OCI-LY3 (cell line): ENCODE data around the gene CBFA2T2.
"Not testable (repeated sequence)": the region's sequence is repeated elsewhere in the genome, so short reads cannot be mapped to it uniquely, and the experiment has no call there.

Source experiments
- H2AFZ ChIP-seq: fragments of 200-600, 300-600 bp; shearing (Covaris generic); 2 replicates; pipeline ENCODE4 v1.6.0; 2014; ENCODE audit warnings: antibody characterized with exemption, low read depth, low read length
- H3K27ac ChIP-seq: fragments of 200-600, 300-600 bp; sonication (generic); 2 replicates; pipeline ENCODE4 v1.5.1; 2014; ENCODE audit warnings: mild to moderate bottlenecking, low read length, moderate library complexity, mixed read lengths
- H3K27me3 ChIP-seq: fragments of 200-600, 300-600 bp; sonication (generic); 2 replicates; pipeline ENCODE4 v1.6.1; 2014; ENCODE audit warnings: low read depth, low read length, mixed read lengths
- H3K36me3 ChIP-seq: fragments of 200-600, 300-600 bp; sonication (generic); replicated peaks from 2 replicates; pipeline ENCODE3; 2014; ENCODE audit warnings: low read depth, low read length, mixed read lengths
- H3K4me1 ChIP-seq: fragments of 300-600, 200-600 bp; sonication (generic); 2 replicates; pipeline ENCODE4 v1.6.1; 2014; ENCODE audit warnings: low read length, mixed read lengths
- H3K4me2 ChIP-seq: fragments of 200-600, 300-600 bp; sonication (generic); 2 replicates; pipeline ENCODE4 v1.6.1; 2014; ENCODE audit warnings: low read length, mixed read lengths
- H3K4me3 ChIP-seq: fragments of 300-600, 200-600 bp; sonication (generic); 2 replicates; pipeline ENCODE4 v1.5.1; 2014; ENCODE audit warnings: antibody characterized with exemption, mild to moderate bottlenecking, low read length, moderate library complexity
- H3K79me2 ChIP-seq: fragments of 300-600, 200-600 bp; shearing (Covaris generic); 2 replicates; pipeline ENCODE4 v1.6.1; 2014; ENCODE audit warnings: mild to moderate bottlenecking, low read length, mixed read lengths
- H3K9ac ChIP-seq: fragments of 300-600, 200-600 bp; shearing (Covaris generic); 2 replicates; pipeline ENCODE4 v1.6.0; 2014; ENCODE audit warnings: mild to moderate bottlenecking, low read length, moderate library complexity
- H3K9me3 ChIP-seq: fragments of 200-600, 300-600 bp; shearing (Covaris generic); 2 replicates; pipeline ENCODE4 v1.6.1; 2014; ENCODE audit warnings: low read length, mixed read lengths; ENCODE audit not compliant: insufficient read depth
- H4K20me1 ChIP-seq: fragments of 200-600, 300-600 bp; sonication (generic); 2 replicates; pipeline ENCODE4 v1.6.1; 2016; ENCODE audit warnings: low read length, mixed read lengths; ENCODE audit not compliant: insufficient read depth
- EZH2phosphoT487 ChIP-seq: fragments of 200-600 bp; shearing (Covaris generic); IDR thresholded peaks from 2 replicates; pipeline ENCODE4 v1.6.1; 2018; ENCODE audit warnings: antibody characterized with exemption, mixed run types, low read depth
- TF ChIP-seq, protein P1 (sequence below): fragments of 200-600, 300-600 bp; sonication (generic); IDR thresholded peaks from 2 replicates; pipeline ENCODE4 v1.5.1; 2014; ENCODE audit warnings: antibody characterized with exemption, low read length, low read depth

The CBFA2T2 gene

DNA sequence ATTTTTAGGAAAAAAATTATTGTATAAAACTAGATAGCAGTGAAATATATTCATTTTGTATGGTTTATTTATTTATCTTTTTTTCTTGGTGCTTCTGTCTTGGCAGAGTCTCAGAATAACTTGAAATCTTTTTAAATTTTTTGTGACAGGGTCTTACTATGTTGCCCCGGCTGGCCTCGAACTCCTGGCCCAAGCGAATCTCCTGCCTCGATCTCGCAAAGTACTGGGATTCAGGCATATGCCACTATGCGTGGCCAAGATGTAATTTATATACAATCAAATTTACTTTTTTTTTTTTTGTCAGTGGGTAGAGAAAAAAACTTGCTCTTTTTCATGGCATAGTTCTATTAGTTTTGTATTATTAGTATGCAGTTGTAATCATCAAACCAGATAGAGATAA is 13.7 kb downstream of the CBFA2T2 start:
- H3K4me3 ChIP-seq: no peak overlapping the region
- peaks cover 20% of the 10 kb centered on the region for H4K20me1 ChIP-seq
- H3K27me3 ChIP-seq: no peaks in the 10 kb centered on the region
- H3K27ac ChIP-seq: no peak overlapping the region
- H3K79me2 ChIP-seq: peaks cover 14% of the 10 kb centered on the region
- no peak for TF ChIP-seq EZH2phosphoT487
- TF ChIP-seq, protein P1, sequence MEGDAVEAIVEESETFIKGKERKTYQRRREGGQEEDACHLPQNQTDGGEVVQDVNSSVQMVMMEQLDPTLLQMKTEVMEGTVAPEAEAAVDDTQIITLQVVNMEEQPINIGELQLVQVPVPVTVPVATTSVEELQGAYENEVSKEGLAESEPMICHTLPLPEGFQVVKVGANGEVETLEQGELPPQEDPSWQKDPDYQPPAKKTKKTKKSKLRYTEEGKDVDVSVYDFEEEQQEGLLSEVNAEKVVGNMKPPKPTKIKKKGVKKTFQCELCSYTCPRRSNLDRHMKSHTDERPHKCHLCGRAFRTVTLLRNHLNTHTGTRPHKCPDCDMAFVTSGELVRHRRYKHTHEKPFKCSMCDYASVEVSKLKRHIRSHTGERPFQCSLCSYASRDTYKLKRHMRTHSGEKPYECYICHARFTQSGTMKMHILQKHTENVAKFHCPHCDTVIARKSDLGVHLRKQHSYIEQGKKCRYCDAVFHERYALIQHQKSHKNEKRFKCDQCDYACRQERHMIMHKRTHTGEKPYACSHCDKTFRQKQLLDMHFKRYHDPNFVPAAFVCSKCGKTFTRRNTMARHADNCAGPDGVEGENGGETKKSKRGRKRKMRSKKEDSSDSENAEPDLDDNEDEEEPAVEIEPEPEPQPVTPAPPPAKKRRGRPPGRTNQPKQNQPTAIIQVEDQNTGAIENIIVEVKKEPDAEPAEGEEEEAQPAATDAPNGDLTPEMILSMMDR: no peak
- H2AFZ ChIP-seq: no peak overlapping the region
- no peaks in the 10 kb centered on the region for H3K9me3 ChIP-seq
- H3K36me3 ChIP-seq: peaks cover 5% of the 10 kb centered on the region
- no peak overlapping the region for H3K4me2 ChIP-seq
- peaks cover 33% of the 10 kb centered on the region for H3K4me1 ChIP-seq
- H3K9ac ChIP-seq: no peak overlapping the region

DNA sequence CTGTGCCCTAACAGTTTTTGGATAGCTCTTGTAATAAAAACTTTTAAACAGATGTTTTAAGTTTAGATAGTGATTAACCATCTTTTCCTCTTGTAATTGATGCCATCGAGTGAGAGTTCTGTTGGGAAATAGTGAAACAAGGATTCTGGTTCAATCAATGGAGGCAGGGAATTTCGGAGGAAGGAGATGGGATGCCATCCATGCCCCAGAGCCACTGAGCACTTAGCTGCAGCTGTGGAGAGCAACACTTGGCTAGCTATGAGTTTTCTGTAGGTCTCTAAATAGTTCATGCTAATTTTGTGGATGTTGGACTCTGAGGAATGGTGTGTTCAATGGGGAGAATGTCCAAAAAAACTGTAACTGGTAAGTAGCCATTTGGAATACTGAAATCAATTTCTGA is 16.7 kb downstream of the CBFA2T2 start:
- Histone ChIP-seq H3K36me3 (peaks cover 6% of the 10 kb centered on the region), H3K9me3 (no peaks in the 10 kb centered on the region), H3K4me3 (no peak overlapping the region), H3K79me2 (peaks cover 5% of the 10 kb centered on the region; the same call in 1 of the 2 replicates), H3K4me1 (peaks cover 17% of the 10 kb centered on the region), H4K20me1 (peaks cover 3% of the 10 kb centered on the region; the same call in 1 of the 2 replicates), H3K9ac (no peak overlapping the region), H3K4me2 (no peak overlapping the region), H2AFZ (no peak overlapping the region), H3K27ac (no peak overlapping the region), H3K27me3 (no peaks in the 10 kb centered on the region)
- no peak for TF ChIP-seq EZH2phosphoT487

DNA sequence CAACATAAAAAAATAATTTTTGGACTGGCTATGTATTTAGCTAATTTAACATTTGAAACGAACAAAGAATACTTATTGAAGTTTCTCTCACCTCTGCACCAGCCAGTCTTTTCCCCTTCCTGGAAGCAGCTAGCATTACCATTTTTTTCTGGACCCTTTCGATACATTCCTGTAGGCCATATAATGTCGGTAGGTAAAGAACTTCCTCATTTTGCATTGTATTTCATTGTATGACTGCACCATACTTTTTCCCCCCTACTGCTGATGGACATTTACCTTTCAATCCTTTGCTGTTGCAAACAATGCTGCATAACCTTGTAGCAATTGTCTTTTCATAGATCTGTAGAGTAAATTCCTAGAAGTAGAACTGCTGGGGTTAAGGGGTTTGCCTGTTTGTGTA is 17.6 kb downstream of the CBFA2T2 start:
- H3K4me3 ChIP-seq: no peak overlapping the region
- peaks cover 8% of the 10 kb centered on the region for H4K20me1 ChIP-seq
- no peak overlapping the region for H3K27ac ChIP-seq
- TF ChIP-seq EZH2phosphoT487: no peak
- TF ChIP-seq, protein P1: no peak
- no peak overlapping the region for H3K4me2 ChIP-seq
- H3K27me3 ChIP-seq: no peaks in the 10 kb centered on the region
- H3K9me3 ChIP-seq: no peaks in the 10 kb centered on the region
- peaks cover 14% of the 10 kb centered on the region for H3K79me2 ChIP-seq
- no peak overlapping the region for H2AFZ ChIP-seq
- peaks cover 17% of the 10 kb centered on the region for H3K4me1 ChIP-seq
- H3K9ac ChIP-seq: no peak overlapping the region
- H3K36me3 ChIP-seq: peaks cover 6% of the 10 kb centered on the region

DNA sequence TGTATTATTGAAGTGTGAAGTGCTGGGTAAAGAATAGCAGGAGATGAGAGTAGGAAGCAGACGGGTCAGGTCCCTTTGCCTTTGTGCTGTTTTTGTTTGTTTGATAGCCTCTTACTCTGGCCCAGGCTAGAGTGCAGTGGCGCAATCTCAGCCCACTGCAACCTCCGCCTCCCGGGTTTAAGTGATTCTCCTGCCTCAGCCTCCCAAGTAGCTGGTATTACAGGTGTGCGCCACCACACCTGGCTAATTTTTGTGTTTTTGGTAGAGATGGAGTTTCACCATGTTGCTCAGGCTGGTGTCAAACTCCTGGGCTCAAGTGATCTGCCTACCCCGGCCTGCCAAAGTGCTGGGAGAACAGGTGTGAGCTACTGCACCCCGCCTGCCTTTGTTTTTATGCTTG is 18.1 kb downstream of the CBFA2T2 start:
- not testable (repeated sequence) for H3K27ac ChIP-seq
- H3K79me2 ChIP-seq: peaks cover 19% of the 10 kb centered on the region

DNA sequence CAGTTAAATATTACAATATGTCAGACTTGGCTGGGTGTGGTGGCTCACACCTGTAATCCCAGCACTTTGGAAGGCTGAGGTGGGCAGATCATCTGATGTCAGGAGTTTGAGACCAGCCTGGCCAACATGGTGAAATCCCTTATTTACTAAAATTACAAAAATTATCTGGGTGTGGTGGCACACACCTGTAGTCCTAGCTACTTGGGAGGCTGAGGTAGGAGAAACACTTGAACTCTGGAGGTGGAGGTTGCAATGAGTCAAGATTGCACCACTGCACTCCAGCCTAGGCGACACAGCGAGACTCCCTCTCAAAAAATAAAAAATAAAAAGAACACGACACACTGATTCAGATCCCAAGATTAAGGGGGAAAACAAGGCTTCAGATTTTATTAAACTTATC is 19.2 kb downstream of the CBFA2T2 start:
- H3K9ac ChIP-seq, H3K36me3 ChIP-seq, H3K4me2 ChIP-seq, H2AFZ ChIP-seq, H3K9me3 ChIP-seq, H3K4me3 ChIP-seq, H3K27me3 ChIP-seq, H3K27ac ChIP-seq: not testable (repeated sequence)
- H3K79me2 ChIP-seq: peaks cover 19% of the 10 kb centered on the region
- peaks cover 21% of the 10 kb centered on the region for H3K4me1 ChIP-seq
- peaks cover 15% of the 10 kb centered on the region for H4K20me1 ChIP-seq

More for the DNA sequence above, 18.1 kb downstream of the CBFA2T2 start:
- H3K36me3 ChIP-seq, H3K4me2 ChIP-seq, H3K9me3 ChIP-seq, H3K9ac ChIP-seq, H3K4me3 ChIP-seq, H2AFZ ChIP-seq, H3K27me3 ChIP-seq: not testable (repeated sequence)
- Histone ChIP-seq H3K4me1 (peaks cover 22% of the 10 kb centered on the region), H4K20me1 (peaks cover 14% of the 10 kb centered on the region)

DNA sequence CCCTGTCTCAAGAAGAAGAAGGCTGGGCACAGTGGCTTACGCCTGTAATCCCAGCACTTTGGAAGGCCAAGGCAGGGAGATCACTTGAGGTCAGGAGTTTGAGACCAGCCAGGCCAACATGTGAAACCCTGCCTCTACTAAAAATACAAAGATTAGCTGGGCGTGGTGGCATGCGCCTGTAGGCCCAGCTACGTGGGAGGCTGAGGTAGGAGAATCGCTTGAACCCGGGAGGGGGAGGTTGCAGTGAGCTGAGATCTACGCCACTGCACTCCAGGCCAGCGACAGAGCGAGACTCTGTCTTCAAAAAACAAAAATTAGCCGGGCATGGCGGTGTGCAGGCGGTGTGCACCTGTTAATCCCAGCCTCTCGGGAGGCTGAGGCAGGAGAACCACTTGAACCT is 22.0 kb downstream of the CBFA2T2 start:
- H2AFZ ChIP-seq, H3K27ac ChIP-seq, H3K4me2 ChIP-seq, H3K27me3 ChIP-seq, H3K4me3 ChIP-seq, H3K9ac ChIP-seq, H3K36me3 ChIP-seq, H3K9me3 ChIP-seq: not testable (repeated sequence)
- Histone ChIP-seq H3K79me2 (peaks cover 19% of the 10 kb centered on the region), H3K4me1 (peaks cover 14% of the 10 kb centered on the region), H4K20me1 (peaks cover 24% of the 10 kb centered on the region)
